GM13976 (cell line): Measurements from ENCODE around the gene SLC66A3.
"Not testable (repeated sequence)": the region's sequence is repeated elsewhere in the genome, so short reads cannot be mapped to it uniquely, and the experiment has no call there.

Source experiments
- DNase-seq: peaks from one replicate; pipeline ENCODE4 v3.0.0; 2012; ENCODE audit warnings: low spot score
- in situ Hi-C: fragments of 300-500 bp; cut with MboI; formaldehyde crosslinking; loops from one replicate; pipeline ENCODE4 v1.12.0; 2022; ENCODE audit warnings: low sequenced_read_pairs, mixed read lengths, inconsistent platforms; ENCODE audit not compliant: unreplicated experiment
- TF ChIP-seq, protein P1 (sequence below): IDR thresholded peaks from 2 replicates; pipeline ENCODE4 v1.5.1; 2012; ENCODE audit warnings: borderline replicate concordance, mild to moderate bottlenecking; ENCODE audit not compliant: insufficient read depth; ENCODE audit errors: extremely low read depth, missing control alignments, control extremely low read depth

SLC66A3 gene

GRCh38 chr2:11159574-11160170 lies 4.4 kb downstream of the SLC66A3 start:
- in situ Hi-C loops: no loop called here
- TF ChIP-seq, protein P1, sequence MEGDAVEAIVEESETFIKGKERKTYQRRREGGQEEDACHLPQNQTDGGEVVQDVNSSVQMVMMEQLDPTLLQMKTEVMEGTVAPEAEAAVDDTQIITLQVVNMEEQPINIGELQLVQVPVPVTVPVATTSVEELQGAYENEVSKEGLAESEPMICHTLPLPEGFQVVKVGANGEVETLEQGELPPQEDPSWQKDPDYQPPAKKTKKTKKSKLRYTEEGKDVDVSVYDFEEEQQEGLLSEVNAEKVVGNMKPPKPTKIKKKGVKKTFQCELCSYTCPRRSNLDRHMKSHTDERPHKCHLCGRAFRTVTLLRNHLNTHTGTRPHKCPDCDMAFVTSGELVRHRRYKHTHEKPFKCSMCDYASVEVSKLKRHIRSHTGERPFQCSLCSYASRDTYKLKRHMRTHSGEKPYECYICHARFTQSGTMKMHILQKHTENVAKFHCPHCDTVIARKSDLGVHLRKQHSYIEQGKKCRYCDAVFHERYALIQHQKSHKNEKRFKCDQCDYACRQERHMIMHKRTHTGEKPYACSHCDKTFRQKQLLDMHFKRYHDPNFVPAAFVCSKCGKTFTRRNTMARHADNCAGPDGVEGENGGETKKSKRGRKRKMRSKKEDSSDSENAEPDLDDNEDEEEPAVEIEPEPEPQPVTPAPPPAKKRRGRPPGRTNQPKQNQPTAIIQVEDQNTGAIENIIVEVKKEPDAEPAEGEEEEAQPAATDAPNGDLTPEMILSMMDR: no peak
- DNase-seq: no peak

- DNase-seq: no peak
- in situ Hi-C loops: no loop called here
- TF ChIP-seq, protein P1: no peak
Measured at GRCh38 chr2:11160256-11160655, 5.0 kb downstream of the SLC66A3 start.

- in situ Hi-C loops: no loop called here
- DNase-seq: peak; percentile 65
- TF ChIP-seq, protein P1: no peak
Measured at GRCh38 chr2:11160731-11161455, 5.6 kb downstream of the SLC66A3 start.

- in situ Hi-C loops: no loop called here
- no peak for DNase-seq
- TF ChIP-seq, protein P1: no peak
Measured at GRCh38 chr2:11161747-11162146, 6.5 kb downstream of the SLC66A3 start.

GRCh38 chr2:11163439-11164317 lies 8.4 kb downstream of the SLC66A3 start:
- in situ Hi-C loops: no loop called here
- no peak for DNase-seq
- TF ChIP-seq, protein P1: no peak

- DNase-seq, in situ Hi-C loops: not testable (repeated sequence)
Measured at GRCh38 chr2:11165046-11165445, 9.8 kb downstream of the SLC66A3 start.
